HG02678 (cell line): ENCODE results near the gene GPT2.

Experiments
- ATAC-seq: cut with Tn5 transposase; IDR thresholded peaks from one replicate; pipeline ENCODE4 v1.9.1; 2021; ENCODE audit warnings: mild to moderate bottlenecking, moderate library complexity; ENCODE audit not compliant: unreplicated experiment

The GPT2 gene

DNA sequence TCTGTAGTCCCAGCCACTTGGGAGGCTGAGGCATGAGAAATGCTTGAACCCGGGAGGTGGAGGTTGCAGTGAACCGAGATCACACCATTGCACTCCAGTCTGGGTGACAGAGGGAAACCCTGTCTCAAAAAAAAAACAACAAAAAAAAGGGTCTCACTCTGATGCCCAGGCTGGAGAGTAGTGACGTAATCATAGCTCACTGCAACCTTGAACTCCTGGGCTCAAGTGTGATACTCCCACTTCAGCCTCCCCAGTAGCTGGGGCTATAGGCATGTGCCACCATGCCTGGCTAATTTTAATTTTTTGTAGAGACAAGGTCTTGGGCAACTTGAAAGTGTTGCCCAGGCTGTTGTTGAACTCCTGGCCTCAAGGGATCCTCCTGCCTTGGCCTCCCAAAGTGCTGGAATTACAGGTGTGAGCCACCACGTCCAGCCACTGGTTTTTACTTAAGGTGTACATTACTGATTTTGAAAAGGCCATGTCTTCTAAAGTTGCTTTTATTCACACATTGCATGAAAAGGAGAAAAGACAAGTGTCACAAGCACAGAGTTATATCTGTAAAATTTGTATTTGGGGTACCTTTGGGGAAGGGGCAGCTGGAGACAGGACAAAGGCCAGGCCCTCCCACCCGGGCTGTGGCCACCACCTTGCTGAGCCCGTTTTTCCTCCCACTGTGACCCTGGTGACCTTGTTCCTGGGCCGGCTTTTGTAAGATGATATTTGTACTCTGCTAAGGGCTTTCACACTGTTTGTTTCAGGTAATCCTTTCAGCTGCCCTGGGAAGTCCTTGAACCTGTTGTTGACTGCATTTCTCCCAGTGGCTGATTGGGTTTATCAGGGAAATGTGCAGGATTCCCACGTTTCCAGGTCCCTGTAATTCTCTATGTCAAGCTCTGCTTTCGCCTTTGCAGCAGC, 11.5 kb downstream of the GPT2 start:
- ATAC-seq = no peak

DNA sequence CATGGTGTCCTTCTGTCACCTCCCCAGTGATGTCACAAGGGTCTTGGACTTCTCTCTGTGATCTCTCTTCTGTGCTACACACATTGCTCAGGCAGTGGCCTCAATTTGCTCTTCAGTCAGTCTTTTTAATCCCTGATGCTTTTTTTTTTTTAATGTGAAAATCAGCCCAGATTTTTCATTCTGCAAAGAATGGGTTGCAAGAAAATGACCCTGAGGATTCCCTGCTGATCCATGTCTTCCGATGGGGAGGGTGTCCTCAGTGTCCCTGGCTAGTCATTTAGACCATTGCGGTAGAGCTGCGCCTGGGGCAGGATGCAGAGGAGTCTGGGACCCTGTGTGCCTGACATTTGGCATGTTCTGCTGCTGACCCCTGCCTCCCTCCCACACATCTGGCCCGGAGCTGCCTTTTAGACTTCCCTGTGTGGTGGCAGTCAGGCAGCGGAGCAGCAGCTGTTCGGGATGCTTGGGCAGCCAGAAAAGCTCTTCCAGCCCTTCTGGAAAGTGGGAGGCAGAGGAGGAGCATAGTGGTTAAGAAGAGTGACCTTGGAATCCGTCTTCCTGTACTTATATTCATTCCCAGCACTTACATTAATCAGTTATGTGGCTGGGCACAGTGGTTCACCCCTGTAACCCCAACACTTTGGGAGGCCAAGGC, 12.3 kb downstream of the GPT2 start:
- no peak for ATAC-seq

DNA sequence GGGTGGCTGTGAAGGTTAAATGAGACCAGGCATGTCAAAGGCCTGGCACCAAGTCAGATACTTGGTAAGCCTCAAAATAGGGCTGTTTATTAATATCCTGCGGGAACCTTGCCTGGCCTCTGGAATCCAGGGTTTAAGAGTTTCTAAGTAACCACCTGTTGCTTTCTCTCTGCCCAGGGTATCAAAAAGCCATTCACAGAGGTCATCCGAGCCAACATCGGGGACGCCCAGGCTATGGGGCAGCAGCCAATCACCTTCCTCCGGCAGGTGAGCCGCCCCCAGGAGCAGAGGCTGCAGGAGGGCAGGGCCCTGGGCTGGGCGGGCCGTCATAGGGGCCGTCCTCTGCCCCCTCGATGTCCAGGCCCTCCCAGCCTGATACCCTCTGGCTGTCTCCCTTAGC, 13.3 kb downstream of the GPT2 start:
- ATAC-seq = no peak

DNA sequence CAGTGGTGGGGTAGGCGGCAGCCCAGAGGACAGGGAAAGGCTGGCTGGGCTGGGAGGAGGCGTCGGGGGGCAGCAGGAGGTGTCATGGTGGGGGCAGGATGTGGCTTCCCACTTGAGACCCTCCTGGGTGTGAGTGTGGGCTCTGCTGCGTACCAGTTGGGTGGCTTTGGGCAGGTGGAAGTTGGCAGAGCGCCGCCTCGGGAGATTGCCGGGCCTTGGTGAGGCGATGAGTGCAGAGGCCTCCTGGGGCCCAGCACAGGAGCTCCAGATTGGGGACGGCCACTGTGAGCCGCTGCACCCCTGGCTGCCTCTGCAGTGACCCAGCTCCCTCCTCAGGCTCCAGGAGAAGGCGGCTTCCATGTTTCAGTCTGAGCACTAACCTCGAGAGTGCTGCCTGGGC, 13.8 kb downstream of the GPT2 start:
- ATAC-seq = no peak

DNA sequence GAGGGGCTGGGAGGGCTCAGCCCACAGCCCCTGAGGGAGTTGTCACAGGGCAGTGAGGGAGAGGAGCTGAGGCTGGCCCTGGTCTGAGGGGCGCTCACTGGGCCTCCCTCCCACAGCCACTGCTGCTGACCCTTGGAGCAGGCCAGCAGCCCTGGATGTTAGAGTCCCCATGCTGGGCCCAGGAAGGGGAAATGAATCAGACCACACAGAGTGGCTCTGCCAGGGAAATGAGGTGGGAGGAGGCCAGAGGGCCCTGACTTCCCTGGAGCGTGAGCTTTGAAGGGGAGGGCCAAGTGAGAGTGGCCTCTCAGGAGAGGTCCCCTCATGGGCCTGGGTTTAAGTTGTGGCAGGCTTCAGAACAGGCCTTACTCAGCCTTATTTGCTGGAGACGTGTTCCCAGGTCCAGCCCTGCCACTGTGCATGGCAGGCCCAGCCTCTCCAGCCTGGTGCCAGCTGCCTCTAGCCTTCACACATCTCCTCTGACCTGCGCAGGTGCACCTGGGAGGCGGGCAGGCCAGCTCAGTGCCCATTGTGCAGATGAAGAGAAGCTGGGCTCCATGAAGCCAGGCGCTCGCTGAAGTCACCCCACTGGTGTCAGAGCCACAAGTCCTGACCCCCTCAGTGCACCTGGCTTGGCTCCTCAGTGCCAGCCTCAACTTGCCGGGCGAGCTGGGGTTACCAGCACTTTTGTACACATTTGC, 15.4 kb downstream of the GPT2 start:
- ATAC-seq = no peak

DNA sequence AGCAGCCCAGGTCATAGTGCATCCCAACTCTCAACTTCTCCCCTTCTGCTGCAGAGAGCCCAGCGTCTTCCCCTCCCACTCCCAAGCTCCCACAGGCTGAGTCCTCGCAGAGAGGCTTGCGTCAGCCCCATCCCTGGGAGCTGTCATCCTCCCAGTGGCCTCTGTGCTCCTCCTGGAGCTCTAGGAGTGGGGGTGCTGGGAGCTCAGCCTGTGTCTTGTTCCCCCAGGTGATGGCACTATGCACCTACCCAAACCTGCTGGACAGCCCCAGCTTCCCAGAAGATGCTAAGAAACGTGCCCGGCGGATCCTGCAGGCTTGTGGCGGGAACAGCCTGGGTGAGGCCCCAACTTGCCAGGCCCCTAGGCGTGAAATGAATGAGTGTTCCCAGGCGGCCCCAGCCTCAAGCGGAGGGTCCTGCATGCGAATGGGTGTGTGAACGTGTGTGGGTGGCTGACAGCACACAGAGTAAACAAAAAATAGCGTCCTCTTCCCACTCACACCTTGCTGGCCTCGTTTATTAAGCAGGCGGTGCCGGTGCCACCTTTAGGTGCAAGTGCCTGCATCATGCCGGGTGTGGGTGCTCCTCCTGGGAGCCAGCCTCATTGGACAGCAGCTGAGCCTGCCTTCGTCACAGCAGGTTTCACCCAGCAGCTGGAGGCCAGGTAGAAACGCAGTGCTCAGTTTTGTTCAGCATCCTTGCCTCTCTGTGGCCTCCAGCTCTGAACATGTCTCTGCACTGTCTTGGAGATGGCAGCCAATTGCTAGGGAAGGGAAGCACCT, 16.5 kb downstream of the GPT2 start:
- ATAC-seq = no peak

DNA sequence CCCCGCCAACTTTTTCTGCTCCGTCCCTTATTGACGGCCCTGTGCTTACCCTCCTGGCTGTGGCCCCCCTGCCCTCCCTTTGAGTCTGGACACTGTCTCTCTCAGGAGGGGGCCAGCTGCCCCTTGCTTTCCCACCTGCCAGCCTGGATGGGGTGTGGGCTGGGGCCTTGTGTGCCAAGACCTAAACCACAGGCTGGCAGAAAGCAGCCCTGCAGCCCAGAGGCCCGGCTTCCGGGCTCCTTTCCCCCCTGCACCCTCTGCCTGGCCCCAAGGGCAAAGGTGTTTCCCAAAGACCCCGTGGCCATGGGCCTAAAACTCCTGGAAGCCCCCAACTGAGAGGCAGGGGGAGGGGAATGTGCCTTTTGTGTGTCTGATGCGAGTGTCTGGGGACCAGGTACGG, 17.5 kb downstream of the GPT2 start:
- ATAC-seq = no peak

DNA sequence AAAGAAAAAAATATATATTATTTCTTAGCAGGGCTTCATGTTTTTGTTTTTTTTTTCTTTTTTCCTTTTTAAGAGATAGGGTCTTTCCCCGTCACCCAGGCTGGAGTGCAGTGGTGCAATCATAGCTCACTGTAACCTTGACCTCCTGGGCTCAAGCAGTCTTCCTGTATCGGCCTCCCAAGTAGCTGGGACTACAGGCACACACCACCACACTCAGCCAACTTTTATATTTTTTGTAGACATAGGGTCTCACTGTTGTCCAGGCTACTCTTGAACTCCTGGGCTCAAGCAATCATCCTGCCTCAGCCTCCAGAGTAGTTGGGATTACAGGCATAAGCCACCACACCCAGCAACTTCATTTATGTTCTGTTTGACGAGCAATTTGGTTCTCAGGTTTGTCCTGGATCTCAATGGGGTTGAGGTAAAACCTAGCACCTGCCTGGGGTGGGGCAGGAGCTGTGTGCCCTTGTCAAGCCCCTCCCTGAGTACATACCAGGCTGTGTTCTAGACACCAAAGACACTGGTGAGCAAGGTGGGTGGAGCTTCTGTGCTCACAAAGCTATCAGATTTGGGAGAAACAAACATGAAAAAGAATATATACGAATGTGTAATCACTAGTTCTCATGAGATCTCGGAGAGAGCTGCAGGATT, 19.2 kb downstream of the GPT2 start:
- no peak for ATAC-seq

DNA sequence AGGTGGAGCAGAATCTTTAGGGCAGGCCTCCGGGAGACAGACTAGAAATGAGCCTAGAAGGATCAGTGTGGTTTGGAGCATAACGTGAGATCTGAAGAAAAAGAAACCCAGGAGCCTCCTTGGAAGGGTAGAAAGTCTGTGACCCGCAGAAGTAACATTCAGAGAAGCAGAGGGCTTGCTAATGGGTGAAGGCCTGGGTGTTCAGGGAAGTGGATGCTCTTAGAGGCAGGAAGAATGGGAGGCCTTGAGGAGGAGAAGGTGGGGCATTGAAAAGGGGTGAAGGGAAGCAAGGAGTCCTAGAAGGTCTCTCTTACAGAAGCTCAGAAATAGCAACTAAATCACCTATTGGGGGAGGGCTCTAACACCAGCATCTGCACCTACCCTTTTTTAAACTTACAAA, 20.3 kb downstream of the GPT2 start:
- ATAC-seq = no peak

DNA sequence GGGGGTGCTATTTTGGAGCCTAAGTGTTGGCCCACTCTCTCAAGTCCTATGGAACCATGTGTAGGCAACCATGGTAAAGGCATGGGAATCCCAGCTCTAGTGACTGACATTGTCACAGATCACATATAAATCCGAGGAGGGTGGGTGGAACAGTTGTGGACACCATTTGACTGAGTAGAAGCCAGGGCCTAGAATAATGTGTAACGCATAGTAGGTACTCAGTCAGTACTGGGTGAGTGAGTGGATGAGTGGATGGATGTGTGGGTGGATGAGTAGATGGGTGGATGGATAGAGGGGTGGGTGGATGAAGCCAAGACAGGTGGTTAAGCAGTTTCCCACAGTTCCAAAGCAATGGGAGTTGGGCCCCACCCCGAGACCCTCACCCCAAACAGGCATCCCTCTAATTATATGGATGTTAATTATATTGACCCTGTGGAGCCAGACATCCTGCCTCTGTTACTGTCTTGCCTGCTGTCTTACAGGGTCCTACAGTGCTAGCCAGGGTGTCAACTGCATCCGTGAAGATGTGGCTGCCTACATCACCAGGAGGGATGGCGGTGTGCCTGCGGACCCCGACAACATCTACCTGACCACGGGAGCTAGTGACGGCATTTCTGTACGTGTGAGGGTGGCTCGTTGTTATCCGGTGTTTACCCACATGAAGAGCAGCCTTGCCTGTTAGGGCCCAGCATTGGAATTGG, 22.3 kb downstream of the GPT2 start:
- no peak for ATAC-seq

DNA sequence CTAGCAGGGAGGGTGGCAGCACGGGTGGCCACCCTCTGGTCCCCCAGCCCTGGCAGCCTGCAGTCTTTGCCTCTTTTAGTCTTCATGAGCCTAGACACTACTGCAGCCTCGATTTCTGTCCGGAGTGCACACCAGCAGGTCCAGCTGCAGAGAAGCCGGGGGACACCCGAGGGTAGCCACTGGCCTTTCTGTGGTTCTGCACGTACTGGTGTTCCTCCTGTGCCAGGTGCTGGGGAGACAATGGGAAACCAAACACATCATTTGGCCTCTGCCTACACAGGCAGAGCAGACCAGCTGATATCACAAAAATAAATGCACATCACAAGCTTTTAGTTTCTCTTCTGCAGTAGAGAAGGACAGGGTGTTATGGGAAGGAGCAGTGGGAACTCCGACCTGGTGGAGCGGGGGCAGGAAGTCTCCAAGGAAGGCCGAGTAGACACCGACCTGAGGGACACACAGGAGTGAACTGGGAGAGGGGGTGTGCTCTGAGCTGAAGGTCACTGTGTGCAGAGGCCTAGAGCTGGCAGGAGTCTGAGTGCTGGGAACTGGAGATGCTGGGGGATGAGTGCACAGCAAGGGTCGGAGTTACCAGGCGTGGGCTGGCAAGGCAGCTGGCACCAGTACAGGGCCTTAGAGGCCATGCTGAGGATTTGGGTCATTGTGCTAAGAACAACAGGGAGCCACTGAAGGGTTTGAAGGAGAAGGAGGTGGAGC, 23.1 kb downstream of the GPT2 start:
- no peak for ATAC-seq

DNA sequence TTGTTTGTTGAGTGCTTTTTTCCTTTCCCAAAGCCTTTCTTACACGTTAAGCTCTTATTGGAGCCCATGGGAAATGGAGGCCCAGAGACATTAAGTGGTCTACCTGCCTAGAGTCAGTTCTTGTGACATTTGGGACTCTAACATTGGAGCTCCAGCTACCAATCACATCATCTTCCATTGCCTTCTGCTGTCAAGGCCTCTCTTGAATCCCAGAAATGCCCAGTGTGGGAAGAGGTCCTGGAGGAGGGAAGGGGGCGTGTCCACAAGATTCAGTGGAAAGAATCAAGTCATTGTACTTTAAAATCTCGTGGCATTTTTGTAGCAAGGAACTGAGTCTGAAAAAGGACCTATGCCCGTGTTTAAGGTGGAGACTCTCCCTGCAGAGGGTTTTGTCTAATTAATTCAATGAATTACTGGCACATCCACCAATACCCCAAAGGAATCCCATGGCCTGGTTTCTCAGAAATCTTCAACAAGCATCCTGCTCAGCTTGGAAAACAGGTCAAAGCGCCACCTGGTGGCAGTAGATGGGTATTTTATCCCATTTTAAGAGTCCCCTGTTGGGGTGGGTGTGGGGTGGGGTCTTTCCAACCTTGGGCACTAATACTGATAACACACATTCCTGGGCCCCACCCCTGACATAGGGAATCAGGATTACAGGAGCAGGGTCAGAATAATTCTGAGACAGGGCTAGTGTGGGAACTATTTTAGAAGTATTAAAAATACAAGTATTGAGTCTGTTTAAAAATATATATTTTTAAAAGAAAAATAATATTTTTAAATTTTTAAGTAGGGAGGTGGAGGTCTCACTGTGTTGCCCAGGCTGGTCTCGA, 24.6 kb downstream of the GPT2 start:
- no peak for ATAC-seq

DNA sequence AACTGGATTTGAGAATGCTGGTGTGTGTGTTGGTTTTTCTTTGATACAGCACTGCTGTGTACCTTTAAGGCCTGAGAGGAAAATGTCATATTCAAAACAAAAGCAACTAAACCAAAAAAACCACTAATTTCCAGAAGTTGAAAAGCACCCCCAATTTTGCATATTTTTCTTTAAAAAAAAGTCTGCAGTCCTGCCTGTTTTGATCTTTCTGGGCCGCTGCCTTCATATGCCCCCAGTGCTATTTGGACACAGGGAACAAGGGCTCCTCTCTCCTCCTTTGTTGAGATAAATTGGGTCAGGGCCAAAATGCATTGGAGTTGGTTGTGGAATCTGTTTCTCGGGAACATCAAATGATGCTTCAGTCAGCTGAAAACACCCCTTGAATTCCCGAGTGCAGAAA, 26.9 kb downstream of the GPT2 start:
- peak; percentile 74 for ATAC-seq

DNA sequence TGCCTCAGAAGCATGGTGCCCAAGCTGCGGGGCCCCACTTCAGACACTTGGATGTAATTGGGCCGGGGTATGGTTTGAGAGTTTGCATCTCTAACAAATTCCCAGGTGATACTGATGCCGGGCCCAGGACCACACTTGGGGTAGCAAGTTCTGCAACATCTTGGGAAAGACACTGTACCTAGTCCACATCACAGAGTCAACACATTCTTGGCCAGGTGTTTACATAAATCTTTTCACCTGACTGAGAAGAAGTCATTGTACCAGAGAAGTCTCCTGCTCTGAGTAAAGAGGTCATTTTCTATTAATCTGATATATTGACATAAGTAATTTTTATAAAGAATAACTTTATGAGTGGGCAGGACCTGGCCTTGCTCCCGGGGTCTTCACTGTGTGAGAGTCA, 27.5 kb downstream of the GPT2 start:
- ATAC-seq = no peak

DNA sequence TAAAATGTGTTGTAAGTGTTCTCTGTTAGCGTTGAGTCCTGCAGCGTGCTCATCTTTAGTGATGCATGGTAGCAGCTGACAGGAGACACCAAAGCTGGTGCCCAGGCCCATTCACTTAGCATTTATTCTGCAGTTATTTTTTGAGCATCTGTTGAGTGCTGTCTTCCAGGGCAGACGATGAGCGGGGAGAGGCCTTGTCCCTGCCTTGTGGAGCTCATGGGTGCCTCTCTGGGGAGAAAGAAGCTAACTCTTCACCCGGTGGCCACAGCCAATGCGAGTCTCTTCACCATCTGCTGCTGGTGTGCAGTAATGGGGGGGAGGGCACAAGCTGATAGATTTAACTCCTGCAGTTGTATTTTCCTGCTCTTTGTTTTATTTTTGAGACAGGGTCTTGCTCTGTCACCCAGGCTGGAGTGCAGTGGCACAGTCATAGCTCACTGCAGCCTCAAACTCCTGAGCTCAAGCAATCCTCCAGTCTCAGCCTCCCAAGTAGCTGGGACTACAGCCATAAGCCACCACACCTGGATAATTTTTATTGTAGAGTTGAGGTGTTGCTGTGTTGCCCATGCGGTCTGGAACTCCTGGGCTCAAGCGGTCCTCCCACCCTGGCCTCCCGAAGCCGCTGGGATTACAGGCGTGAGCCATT, 30.5 kb downstream of the GPT2 start:
- ATAC-seq = no peak

DNA sequence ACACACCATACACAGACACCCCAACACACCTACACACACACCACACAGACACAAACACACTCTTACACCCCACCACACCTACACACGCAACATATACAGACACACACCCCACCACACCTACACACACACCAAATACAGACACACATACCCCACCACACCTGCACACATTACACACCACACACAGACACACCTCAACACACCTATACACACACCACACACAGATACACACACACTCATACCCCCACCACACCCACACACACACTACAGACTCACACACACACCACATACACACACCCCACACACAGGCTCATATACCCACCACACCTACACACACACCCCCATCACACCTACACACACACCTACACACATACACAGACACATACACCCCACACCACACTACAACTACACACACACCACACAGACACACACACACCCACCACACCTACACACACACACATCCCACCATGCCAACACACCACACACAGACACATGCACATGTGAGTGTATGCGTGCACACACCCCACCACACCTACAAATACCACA, 31.4 kb downstream of the GPT2 start:
- no peak for ATAC-seq

DNA sequence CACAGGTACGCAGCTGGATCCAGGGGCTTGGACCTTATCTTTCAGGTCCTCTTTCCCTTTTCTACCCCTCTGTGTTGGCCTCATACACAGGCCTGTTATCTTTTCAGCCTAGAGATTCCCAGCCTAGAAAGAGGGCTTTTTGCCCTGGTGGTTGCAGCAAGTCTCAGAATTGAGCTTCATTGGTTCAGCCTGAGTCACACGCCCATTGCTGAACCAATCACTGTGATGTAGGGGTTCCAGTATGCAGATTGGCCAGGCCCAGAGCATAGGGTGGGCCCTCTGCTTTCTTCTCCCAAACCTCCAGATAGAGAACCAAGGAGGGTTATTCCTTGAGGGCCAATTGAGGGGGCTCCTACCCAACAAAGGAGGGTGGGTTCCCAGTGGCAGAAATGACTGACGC, 32.8 kb downstream of the GPT2 start:
- no peak for ATAC-seq

DNA sequence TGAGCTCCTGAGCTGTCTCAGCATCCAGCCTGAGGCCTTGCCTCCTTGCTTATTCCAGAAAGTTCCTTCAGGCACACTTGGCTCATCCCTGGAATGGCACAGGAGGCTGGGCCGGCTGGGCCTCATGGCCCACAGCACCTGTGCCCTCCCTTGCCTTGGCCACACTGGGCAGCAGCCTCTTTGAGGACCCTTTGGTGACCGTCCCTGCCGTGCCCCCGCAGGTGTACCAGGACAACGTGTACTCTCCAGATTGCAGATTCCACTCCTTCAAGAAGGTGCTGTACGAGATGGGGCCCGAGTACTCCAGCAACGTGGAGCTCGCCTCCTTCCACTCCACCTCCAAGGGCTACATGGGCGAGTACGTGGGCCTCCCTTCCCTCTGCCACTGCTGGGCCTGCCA, 34.2 kb downstream of the GPT2 start:
- no peak for ATAC-seq
